Gastrocnemius medialis (tissue), 4 donors: ENCODE measurements around the gene BCDIN3D.

Source experiments
- CTCF ChIP-seq, 5 experiments: fragments of 450-650 bp in 3 of 5; fragments of 200-600 bp in 2 of 5; sonication (generic) in 2 of 5; IDR thresholded peaks in 4 of 5; conservative IDR thresholded peaks in 1 of 5; 1 replicate in 4 of 5; 2 replicates in 1 of 5; pipeline ENCODE4 v1.5.1; 2016 to 2019; ENCODE audit warnings: antibody characterized with exemption in 5 of 5, mild to moderate bottlenecking in 3 of 5, moderate library complexity in 3 of 5
- POLR2A ChIP-seq, 2 donors: fragments of 450-650 bp; IDR thresholded peaks; one replicate each; pipeline ENCODE4 v1.6.1; 2017; ENCODE audit warnings: antibody characterized with exemption in 2 of 2, mild to moderate bottlenecking in 2 of 2, moderate library complexity in 2 of 2

- TF ChIP-seq POLR2A (IDR thresholded peaks at IDR 0.05) (no peak), CTCF (IDR thresholded peaks at IDR 0.05 in 4 of 5, conservative IDR thresholded peaks at IDR 0.05 in 1 of 5) (no peak)
These were observed 44.2 kb upstream of the BCDIN3D start for GRCh38 chr12:49887091-49887490.
